LNCaP clone FGC (cell line): ENCODE measurements around the gene TAF13.

Experiments
- DNase-seq: peaks from one replicate; pipeline ENCODE4 v3.0.0-alpha.2; 2011; ENCODE audit warnings: low read depth
- H3K4me3 ChIP-seq: 2 replicates; pipeline ENCODE4 v1.5.1; 2011; ENCODE audit warnings: mild to moderate bottlenecking, low read depth, low read length, control low read depth
- CTCF ChIP-seq: IDR thresholded peaks from 2 replicates; pipeline ENCODE4 v1.5.1; 2012; ENCODE audit warnings: mild to moderate bottlenecking; ENCODE audit not compliant: control insufficient read depth, insufficient read depth; ENCODE audit errors: extremely low read depth

The TAF13 gene

GRCh38 chr1:109083923-109084322, 8.1 kb upstream of the TAF13 start:
- no peak for TF ChIP-seq CTCF
- H3K4me3 ChIP-seq, result no peak overlapping the region
- DNase-seq, result no peak

GRCh38 chr1:109083501-109083900, 7.7 kb upstream of the TAF13 start:
- no peak overlapping the region for H3K4me3 ChIP-seq
- no peak for DNase-seq
- TF ChIP-seq CTCF, result no peak

- no peak overlapping the region for H3K4me3 ChIP-seq
- DNase-seq, result no peak
- no peak for TF ChIP-seq CTCF
Observed at GRCh38 chr1:109080441-109081082, 4.8 kb upstream of the TAF13 start.

GRCh38 chr1:109079240-109079622, 3.4 kb upstream of the TAF13 start:
- no peak for DNase-seq
- no peak overlapping the region for H3K4me3 ChIP-seq
- no peak for TF ChIP-seq CTCF

GRCh38 chr1:109078317-109078716, 2.5 kb upstream of the TAF13 start:
- H3K4me3 ChIP-seq, result no peak overlapping the region
- TF ChIP-seq CTCF, result no peak
- DNase-seq, result no peak

GRCh38 chr1:109069294-109069693, 6.5 kb downstream of the TAF13 start:
- H3K4me3 ChIP-seq, result no peak overlapping the region
- DNase-seq, result no peak
- TF ChIP-seq CTCF, result no peak

- TF ChIP-seq CTCF, result no peak
- DNase-seq, result no peak
- H3K4me3 ChIP-seq, result no peak overlapping the region
Observed at GRCh38 chr1:109067883-109068282, 7.9 kb downstream of the TAF13 start.
